ENCODE results near the gene MAPK4.

MAPK4 gene

GRCh38 chr18:50695431-50696176 lies 135.7 kb downstream of the MAPK4 start:
- H3K4me3 ChIP-seq (ENCODE audit: low read depth, low read length) = no peak overlapping the region
- in situ Hi-C loops (cut with HindIII; ENCODE audit: low sequenced_read_pairs) = no loop called here
- TF ChIP-seq CTCF (IDR thresholded peaks at IDR 0.05; ENCODE audit: low read depth, low read length, missing control alignments) = no peak
- no peak for DNase-seq (ENCODE audit: low read depth)

DNA sequence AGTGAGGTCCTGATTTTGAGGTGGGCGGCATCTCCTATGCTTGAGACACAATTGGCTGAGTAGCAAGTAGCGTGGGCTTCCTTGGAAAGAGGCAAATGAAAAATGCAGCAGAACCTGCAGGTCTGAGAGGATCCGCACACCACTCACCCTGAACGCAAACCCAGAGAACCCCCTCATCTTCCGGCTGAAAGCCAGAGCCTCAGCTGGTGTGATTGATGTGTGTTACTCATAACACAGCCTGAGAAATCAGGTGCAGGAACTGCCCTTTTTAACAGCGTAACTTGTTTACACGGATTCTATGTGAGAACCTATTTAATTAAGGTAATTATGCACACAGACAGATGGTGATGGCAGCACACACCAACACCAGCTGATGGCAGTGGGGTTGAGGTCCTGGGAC lies 136.5 kb downstream of the MAPK4 start:
- DNase-seq (ENCODE audit: low read depth) = no peak
- H3K4me3 ChIP-seq (ENCODE audit: low read depth, low read length) = no peak overlapping the region
- no peak for TF ChIP-seq CTCF (IDR thresholded peaks at IDR 0.05; ENCODE audit: low read depth, low read length, missing control alignments)
- in situ Hi-C loops (cut with HindIII; ENCODE audit: low sequenced_read_pairs) = no loop called here

GRCh38 chr18:50696929-50697328 lies 137.0 kb downstream of the MAPK4 start:
- no peak overlapping the region for H3K4me3 ChIP-seq (ENCODE audit: low read depth, low read length)
- no peak for TF ChIP-seq CTCF (IDR thresholded peaks at IDR 0.05; ENCODE audit: low read depth, low read length, missing control alignments)
- in situ Hi-C loops (cut with HindIII; ENCODE audit: low sequenced_read_pairs) = no loop called here
- DNase-seq (ENCODE audit: low read depth) = no peak

DNA sequence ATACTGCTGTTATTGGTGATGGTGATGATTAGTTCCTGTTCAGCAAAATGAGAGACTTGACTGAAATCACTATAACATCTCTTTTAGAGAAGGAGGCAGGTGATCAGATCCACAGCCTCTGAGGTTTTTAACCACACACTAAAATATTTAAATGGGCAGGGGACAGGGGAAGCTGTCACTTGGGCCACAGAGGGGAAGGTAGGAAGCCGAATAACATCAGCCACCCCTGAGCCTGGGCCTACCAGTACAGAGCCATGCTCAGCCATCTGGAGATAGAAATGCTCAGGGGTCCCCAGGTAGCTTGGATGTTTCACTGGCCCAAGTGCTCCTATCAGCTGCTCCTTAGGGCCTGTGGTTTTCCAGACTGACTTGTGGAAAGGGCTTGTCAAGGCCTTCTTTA lies 137.6 kb downstream of the MAPK4 start:
- no peak for TF ChIP-seq CTCF (IDR thresholded peaks at IDR 0.05; ENCODE audit: low read depth, low read length, missing control alignments)
- in situ Hi-C loops (cut with HindIII; ENCODE audit: low sequenced_read_pairs) = no loop called here
- H3K4me3 ChIP-seq (ENCODE audit: low read depth, low read length) = no peak overlapping the region
- no peak for DNase-seq (ENCODE audit: low read depth)

DNA sequence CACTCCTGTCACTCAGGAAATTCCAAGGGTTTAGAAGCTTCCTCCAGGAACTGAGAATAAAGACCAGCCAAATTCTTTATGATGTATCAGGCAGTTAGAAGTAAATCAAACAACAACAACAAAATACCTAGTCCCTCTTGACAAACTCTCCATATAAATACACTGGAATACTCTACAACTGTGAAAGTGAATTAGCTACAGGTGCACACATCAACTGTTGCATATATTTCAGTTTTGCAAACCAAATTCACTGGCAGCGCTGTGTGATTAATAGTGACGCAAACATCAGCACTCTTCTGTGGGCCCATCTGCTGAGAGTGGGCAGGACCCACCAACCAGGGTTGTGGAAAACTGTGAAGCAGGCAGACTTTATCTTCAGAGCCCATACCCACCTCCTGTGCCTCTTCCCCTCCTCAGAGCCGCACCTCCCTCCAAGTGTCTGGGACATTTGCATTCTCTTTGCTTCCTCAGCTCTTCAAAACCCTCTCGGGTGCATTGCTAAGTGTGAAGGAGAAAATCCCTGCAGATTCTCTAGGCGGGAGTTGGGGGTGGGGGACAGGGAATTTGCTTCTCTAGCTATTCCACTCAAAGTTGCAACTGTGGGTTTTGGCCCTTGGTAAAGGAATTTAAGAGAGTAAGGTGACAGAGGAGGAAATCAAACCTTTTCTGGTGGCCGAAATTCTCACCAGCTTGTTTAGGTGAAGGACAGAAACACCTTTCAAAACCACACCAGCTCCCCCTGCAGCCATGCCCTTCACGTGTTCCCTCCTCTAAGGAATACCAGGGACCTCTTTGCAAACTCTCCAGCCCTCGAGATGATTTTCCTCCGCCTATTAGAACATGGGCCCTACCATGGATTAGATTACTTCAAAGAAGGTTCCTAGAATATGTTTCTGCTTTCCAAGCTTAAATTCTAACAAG lies 140.6 kb downstream of the MAPK4 start:
- H3K4me3 ChIP-seq (ENCODE audit: low read depth, low read length) = no peak overlapping the region
- no peak for TF ChIP-seq CTCF (IDR thresholded peaks at IDR 0.05; ENCODE audit: low read depth, low read length, missing control alignments)
- DNase-seq (ENCODE audit: low read depth) = no peak
- in situ Hi-C loops (cut with HindIII; ENCODE audit: low sequenced_read_pairs) = no loop called here

GRCh38 chr18:50704357-50704940 lies 144.6 kb downstream of the MAPK4 start:
- no peak overlapping the region for H3K4me3 ChIP-seq (ENCODE audit: low read depth, low read length)
- no peak for DNase-seq (ENCODE audit: low read depth)
- in situ Hi-C loops (cut with HindIII; ENCODE audit: low sequenced_read_pairs) = no loop called here
- TF ChIP-seq CTCF (IDR thresholded peaks at IDR 0.05; ENCODE audit: low read depth, low read length, missing control alignments) = no peak
